HG03060 (cell line): Measurements from ENCODE around the gene SKIC2.

Experiments used
- ATAC-seq: cut with Tn5 transposase; IDR thresholded peaks from one replicate; pipeline ENCODE4 v1.9.1; 2021; ENCODE audit warnings: low read depth, moderate number of reproducible peaks; ENCODE audit not compliant: unreplicated experiment

The SKIC2 gene

DNA sequence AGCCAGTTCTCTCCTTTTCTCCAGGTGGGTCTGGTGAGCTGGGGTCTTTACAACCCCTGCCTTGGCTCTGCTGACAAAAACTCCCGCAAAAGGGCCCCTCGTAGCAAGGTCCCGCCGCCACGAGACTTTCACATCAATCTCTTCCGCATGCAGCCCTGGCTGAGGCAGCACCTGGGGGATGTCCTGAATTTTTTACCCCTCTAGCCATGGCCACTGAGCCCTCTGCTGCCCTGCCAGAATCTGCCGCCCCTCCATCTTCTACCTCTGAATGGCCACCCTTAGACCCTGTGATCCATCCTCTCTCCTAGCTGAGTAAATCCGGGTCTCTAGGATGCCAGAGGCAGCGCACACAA lies 13.8 kb upstream of the SKIC2 start:
- ATAC-seq, result no peak

DNA sequence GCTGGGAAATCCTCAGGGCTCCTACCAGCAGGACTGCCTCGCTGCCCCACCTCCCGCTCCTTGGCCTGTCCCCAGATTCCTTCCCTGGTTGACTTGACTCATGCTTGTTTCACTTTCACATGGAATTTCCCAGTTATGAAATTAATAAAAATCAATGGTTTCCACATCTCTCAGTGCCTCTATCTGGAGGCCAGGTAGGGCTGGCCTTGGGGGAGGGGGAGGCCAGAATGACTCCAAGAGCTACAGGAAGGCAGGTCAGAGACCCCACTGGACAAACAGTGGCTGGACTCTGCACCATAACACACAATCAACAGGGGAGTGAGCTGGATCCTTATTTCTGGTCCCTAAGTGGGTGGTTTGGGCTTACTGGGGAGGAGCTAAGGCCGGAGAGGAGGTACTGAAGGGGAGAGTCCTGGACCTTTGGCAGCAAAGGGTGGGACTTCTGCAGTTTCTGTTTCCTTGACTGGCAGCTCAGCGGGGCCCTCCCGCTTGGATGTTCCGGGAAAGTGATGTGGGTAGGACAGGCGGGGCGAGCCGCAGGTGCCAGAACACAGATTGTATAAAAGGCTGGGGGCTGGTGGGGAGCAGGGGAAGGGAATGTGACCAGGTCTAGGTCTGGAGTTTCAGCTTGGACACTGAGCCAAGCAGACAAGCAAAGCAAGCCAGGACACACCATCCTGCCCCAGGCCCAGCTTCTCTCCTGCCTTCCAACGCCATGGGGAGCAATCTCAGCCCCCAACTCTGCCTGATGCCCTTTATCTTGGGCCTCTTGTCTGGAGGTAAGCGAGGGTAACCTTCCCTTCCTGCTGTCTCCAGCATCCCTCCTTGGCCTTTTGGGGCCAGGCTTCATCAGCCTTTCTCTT lies 13.2 kb upstream of the SKIC2 start, which contains the start of gene CFB:
CFB (plus strand) TSS at position 589 of the 863 bp plus-strand sequence; CDS start at position 716, 127 bp downstream.
- ATAC-seq, result no peak

DNA sequence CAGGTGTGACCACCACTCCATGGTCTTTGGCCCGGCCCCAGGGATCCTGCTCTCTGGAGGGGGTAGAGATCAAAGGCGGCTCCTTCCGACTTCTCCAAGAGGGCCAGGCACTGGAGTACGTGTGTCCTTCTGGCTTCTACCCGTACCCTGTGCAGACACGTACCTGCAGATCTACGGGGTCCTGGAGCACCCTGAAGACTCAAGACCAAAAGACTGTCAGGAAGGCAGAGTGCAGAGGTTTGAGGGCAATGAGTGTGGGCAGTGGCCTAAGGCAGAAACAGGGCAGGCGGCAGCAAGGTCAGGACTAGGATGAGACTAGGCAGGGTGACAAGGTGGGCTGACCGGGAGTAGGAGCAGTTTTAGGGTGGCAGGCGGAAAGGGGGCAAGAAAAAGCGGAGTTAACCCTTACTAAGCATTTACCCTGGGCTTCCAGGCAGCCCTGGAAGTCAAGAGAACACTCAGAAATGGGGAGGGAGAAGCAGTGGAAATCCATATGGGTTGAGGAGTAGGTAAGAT lies 12.5 kb upstream of the SKIC2 start:
- no peak for ATAC-seq

DNA sequence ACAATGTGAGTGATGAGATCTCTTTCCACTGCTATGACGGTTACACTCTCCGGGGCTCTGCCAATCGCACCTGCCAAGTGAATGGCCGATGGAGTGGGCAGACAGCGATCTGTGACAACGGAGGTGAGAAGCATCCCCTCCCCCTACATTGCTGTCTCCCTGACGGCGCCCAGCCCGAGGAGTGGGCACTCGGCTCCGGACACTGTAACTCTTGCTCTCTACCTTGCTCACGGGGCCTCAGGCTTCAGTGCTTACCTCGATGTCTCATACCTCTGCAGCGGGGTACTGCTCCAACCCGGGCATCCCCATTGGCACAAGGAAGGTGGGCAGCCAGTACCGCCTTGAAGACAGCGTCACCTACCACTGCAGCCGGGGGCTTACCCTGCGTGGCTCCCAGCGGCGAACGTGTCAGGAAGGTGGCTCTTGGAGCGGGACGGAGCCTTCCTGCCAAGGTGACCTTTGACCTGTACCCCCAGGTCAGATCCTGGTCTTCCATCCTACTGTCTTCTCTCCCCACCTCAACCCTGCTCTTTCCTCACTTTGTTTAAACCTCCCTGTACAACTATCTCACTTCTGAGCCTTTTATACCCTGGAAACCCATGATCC lies 11.8 kb upstream of the SKIC2 start:
- ATAC-seq, result no peak

DNA sequence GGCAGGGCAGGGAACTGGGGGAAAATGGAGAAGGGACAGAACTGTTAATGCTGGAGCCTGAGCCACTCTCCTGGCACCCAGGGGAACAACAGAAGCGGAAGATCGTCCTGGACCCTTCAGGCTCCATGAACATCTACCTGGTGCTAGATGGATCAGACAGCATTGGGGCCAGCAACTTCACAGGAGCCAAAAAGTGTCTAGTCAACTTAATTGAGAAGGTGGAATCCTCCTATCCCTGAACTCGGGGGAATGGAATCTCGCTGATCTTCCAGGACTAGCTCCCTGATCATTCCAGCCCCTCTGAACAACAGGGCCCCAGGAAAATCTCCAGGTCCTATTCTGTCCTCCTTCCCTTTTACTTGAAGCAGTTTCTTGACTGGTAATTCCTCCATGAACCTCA lies 11.1 kb upstream of the SKIC2 start:
- no peak for ATAC-seq

DNA sequence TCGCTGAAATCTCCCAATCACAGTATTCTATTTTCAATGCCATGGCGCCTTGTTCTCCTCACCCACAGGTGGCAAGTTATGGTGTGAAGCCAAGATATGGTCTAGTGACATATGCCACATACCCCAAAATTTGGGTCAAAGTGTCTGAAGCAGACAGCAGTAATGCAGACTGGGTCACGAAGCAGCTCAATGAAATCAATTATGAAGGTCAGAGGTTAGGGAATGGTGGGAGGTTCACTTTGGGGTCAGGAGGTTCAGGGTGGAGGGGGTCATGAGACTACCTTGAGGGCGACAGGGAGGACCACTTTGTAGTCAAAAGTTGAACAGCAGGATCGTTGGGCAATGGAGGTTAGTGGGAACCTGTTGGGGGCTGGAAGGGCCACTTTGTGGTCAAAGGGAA lies 10.7 kb upstream of the SKIC2 start:
- ATAC-seq, result no peak

DNA sequence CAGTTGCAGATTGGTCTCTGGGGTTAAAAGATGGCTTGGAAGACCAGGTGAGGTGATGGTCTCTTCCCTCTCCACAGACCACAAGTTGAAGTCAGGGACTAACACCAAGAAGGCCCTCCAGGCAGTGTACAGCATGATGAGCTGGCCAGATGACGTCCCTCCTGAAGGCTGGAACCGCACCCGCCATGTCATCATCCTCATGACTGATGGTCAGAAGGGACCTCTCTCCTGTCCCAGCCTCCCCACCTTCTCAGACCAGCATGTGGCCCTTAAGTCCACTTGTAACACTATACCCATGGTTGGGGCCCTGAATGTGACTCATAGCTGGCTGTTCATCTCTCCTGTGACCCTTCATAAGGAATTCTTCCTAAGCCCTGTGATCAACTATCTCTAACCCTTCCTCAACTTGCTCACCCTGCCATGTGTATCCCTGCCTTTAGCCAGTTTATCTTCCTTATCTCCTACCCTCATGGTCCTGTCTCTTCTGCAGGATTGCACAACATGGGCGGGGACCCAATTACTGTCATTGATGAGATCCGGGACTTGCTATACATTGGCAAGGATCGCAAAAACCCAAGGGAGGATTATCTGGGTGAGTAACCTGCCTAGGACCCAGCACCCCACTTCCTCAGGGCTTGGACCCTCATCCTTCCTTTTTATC lies 10.1 kb upstream of the SKIC2 start:
- no peak for ATAC-seq

DNA sequence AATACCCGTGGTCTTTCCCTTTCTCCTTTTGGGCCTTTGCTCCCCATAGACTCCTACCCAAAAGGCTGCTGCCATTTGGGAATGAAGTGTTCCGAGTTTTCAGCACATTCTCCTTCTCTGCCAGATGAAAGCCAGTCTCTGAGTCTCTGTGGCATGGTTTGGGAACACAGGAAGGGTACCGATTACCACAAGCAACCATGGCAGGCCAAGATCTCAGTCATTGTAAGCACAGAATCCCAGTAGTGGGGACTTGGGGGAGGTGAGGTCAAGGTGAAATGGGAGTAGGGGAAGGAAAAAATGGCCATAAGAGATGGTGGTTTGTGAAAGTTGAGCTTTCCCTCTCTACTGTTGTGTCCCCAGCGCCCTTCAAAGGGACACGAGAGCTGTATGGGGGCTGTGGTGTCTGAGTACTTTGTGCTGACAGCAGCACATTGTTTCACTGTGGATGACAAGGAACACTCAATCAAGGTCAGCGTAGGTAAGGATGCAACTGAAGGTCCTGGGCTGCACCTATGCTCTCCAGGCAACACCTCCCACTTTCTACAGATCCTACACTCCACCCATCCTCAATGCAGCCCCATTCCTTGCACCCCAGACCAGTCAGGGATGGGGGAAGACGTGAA lies 8.9 kb upstream of the SKIC2 start:
- no peak for ATAC-seq

DNA sequence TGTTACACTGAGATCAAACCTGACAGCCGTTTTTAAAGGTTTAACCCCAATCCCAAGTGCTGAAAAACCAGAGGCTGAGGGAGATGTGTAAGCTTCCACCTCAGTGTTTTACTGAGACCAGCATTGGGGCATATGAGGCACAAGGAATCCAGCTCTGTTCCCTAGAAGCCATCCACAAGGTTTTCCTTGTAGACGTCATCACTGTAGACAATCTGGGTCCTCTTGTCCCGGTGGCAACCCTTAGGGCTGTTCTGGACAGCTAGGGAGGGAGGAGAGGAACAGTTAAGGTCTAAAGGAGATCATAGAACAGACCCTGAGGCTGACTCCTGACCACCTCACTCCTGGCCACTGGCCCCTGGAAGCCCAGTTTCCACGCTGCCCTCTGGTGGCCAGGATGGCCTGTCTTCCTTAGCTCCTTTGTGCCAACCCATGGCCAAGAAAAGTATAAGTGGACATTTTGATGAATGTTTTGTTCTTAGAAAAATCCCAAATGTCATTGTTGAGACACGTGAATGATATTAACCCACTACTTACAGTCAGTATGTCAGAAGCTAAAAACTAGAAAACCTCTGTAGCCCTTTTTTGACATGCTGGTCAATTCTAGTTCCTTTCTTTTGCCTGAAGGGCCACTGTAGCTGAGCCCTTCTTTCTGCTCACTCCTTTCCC lies 6.7 kb upstream of the SKIC2 start:
- no peak for ATAC-seq

DNA sequence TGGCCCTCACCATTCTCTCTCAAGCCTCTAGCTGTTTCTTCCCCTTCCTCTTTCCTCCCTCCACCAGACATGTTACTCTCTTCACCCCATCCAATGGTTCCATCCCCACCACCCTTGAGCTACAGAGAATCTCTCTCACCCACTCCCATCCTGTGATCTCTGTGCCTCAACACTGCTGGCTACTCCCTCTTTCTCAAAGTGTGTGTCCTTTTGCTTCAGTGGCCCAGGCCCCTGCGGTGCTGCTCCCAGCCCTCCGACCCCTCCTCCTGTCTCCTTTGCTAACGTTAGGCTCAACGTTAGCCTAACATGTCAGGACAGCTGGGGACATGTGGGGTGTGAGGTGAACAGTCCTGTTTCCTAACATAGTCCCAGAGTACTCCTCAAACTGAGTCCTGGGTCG lies 6.1 kb upstream of the SKIC2 start:
- ATAC-seq, result no peak

DNA sequence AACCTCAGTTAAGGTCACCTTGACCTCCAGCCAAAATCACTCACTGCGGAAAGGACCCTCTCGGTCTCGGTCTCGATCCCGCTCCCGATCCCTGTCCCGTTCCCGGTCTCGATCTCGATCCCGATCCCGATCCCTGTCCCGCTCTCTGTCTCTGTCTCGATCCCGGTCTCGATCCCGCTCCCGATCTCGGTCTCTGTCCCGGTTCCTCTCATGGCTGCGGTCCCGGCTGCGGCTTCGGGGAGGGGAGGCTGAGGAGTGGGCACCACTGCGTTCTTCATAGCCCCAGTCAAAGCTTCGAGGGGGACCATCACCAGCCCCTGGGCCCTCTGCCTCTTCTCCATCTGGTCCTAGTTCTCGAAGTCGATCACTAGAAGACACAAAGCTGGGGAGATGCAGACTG lies 4.5 kb upstream of the SKIC2 start:
- ATAC-seq, result no peak

DNA sequence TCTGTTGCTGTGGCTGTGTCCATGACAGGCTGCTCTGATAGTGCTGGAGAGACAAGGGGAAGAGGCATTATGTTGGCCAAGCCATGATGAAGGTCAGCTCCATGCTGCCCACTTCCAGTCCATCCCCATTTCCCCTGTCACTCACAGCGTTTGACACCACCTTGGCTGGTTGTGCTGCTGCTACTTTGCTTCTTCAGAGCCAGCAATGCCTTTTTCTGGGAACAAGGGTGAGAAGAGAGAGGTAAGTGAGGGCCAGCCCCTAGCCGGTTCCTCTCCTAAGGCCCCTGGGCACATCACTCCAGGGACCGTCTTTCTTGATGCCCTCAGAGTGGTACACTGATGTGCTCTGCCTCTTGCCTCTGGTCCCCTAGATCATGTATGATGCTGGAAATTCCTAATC lies 2.2 kb upstream of the SKIC2 start:
- no peak for ATAC-seq

DNA sequence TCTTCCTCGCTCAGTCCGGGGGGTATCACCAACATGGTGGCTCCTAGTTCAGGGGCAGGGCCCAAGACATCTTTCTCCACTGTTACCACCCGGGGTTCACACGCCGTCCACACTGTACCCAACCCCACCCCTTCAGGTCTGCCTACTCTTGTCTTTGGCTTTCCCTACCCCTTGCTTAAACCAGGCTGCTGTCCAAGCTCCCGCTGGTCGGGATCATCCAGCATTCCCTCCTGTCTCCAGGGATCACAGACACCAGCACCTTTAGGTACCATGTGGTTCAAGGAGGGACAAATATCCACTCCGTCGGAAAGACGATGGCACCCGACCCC lies 599 bp upstream of the SKIC2 start:
- ATAC-seq, result no peak

DNA sequence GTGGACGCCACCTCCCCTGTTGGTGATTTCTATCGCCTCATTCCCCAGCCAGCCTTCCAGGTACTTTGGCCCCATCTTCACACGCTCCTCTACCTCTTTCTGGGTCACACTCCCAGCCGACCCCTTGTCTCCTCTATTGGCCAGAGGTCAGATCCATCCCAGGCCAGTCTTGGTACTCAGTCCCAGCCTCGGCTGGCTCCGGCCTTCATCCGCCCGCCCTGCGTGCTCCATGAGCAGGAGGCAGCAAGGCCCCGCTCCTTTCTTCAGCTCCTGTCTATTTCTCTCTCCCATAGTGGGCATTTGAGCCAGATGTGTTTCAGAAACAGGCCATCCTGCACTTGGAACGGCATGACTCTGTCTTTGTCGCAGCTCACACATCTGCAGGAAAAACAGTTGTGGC lies 2.6 kb downstream of the SKIC2 start:
- ATAC-seq, result no peak

DNA sequence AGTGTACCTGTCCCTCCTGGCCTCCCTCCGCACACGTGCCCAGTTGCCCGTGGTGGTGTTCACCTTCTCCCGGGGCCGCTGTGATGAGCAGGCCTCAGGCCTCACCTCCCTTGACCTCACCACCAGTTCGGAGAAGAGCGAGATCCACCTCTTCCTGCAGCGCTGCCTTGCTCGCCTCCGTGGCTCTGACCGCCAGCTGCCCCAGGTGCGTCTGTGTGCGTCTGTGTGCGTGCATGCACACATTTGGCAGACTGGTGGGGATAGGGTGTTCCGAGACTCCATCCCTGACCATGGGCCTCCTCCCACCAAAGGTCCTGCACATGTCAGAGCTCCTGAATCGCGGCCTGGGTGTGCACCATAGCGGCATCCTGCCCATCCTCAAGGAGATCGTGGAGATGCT lies 4.9 kb downstream of the SKIC2 start:
- no peak for ATAC-seq

DNA sequence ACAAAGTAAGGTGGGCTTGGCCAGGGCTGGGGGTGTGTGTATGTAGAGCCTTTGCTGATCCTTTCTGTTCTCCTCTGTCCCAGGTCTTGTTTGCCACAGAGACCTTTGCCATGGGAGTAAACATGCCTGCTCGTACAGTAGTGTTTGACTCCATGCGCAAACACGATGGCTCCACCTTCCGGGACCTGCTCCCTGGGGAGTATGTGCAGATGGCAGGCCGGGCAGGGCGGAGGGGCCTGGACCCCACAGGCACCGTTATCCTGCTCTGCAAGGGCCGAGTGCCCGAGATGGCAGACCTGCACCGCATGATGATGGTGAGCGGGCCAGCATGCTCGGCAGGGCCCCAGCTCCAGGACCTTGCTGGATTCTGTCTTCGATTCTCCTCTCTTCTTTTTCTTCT lies 6.7 kb downstream of the SKIC2 start:
- no peak for ATAC-seq

DNA sequence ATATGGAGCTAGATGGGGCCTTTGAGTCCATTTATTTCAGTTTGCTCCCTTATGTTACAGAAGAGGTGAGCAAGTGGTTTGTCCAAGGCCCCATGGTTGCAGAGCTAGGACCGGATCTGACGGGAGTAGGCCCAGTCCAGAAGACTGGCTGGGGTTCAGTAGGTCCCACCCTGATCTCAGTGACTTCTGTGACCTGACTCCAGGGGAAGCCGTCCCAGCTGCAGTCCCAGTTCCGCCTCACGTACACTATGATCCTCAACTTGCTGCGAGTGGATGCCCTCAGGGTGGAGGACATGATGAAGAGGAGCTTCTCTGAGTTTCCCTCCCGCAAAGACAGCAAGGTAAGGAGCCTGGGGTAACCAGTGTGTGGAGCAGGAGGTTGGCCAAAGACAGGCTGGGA lies 7.5 kb downstream of the SKIC2 start:
- ATAC-seq, result no peak

DNA sequence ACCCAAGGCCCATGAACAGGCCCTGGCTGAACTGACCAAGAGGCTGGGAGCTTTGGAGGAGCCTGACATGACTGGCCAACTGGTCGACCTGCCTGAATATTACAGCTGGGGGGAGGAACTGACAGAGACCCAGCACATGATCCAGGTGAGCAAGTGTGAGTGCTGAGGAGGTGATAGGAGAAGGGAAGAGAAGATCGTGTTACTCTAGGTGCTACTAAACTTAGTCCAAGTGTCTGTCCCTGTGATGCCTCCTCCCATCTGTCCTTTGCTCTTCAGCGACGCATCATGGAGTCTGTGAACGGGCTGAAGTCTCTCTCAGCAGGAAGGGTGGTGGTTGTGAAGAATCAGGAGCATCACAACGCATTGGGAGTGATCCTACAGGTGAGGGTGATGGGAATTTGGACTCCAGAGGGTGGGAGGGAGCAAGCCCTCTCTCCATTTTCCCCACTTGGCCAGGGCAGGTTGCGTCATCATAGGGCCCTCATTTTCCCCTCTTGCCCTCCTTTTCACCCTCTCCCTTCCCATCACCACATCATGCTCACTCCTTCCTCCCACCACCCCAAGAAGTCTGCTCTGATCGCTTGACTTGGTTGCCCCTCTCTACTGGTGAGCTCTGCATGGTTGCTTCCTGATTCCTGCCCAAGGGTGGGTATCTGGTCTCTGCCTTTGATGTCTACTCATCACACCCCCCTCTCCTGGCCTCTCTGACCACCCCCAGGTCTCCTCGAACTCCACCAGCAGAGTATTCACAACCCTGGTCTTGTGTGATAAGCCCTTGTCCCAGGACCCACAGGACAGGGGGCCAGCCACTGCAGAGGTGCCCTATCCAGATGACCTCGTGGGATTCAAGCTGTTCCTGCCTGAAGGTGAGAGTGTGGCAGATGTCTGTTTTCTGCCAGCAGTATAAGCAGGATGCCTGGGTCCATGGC lies 8.3 kb downstream of the SKIC2 start:
- no peak for ATAC-seq

DNA sequence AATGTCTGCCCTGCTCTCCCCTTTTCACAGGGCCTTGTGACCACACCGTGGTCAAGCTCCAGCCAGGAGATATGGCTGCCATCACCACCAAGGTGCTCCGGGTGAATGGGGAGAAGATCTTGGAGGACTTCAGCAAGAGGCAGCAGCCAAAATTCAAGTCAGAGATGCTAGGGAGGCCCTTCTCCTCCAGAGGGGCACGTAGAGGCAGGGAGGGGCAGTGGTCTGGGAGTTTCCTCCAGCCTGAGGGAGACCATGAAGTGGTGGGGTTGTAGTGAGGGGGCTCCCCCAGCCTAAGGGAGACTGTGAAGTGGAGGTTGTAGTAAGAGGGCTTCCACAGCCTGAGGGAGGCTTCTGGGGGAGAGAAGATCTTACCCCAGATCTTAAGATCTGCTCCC lies 8.9 kb downstream of the SKIC2 start:
- no peak for ATAC-seq

DNA sequence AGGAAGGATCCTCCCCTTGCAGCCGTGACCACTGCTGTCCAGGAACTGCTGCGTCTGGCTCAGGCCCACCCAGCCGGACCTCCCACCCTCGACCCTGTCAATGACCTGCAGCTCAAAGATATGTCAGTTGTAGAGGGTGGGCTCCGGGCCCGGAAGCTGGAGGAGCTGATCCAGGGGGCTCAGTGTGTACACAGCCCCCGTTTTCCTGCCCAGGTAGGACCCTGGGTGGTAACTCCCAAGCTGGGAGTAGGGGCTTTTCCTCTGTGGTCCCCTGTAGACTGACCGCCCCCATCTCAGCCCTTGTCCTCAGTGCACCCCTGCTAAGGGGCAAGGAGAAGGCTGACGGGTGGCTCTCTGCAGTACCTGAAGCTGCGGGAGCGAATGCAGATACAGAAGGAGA lies 9.4 kb downstream of the SKIC2 start:
- ATAC-seq, result no peak
